Activated CD8-positive, alpha-beta memory T cell treated with anti-CD3 and anti-CD28 coated beads for 48 hours (primary cell): ENCODE measurements around the gene DOCK10.
"Not testable (repeated sequence)": the region's sequence is repeated elsewhere in the genome, so short reads cannot be mapped to it uniquely, and the experiment has no call there.

Experiments
- DNase-seq, 3 experiments: peaks; one replicate each; pipeline ENCODE4 v3.0.0-alpha.2; 2020; ENCODE audit warnings: low read depth in 2 of 3, low spot score in 2 of 3

DOCK10 gene

GRCh38 chr2:224951723-224952481, 90.4 kb downstream of the DOCK10 start:
- no peak for DNase-seq

DNA sequence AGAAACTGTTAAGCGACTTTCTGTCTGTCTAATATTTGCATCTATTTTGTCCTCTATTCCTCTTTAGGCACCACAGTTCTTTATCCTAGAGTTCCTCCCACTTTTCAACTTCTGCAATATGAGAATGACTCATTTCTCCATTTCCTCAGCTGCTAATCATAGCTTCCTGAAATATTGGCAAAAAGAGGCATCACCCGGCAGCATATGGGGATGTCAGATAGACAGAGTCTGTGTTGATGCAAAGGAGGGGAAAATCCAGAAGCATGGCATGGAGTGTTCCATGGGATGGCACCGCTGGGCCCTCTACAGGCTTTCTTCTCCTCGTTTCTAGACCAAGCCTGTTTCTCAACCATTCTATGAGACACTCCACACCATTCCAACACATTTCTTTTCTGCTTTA, 93.4 kb downstream of the DOCK10 start:
- no peak for DNase-seq

DNA sequence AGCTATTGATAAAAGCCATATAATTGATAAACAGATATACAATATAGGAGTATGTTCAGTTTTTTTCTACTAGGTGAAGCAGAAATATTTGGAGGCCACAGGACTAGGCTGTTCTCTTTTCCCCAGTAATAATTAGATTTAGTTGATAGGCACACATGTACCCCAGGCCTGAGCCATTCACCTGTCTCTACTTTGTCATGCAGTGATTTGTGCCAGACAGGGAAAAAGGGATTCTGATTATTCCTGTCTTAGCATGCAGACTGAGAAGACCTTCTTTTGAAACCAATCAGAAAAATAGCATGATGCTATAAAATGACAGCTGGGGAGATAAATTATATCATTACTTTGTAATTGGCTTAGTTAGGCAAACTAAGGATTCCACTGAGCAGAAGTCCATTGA, 94.3 kb downstream of the DOCK10 start:
- DNase-seq = no peak

DNA sequence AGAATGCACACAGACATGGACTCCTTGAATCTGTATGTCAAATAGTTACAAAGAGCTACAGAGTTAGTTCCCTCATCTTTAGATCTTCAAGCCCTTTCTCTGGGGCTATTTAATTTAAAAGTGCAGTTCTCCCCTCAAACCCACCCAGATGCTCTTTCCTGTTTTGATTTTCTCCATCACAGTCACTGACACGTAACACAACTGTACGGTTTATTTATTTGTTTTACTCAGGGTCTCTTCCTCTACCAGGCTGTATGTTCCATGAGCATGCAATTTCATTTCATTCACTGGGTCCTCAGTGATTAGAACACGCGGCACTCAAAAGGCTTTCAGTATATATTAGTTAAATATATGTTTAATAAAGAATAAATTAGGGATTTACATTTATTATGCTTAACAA, 94.7 kb downstream of the DOCK10 start:
- DNase-seq = no peak

GRCh38 chr2:224946895-224947294, 95.4 kb downstream of the DOCK10 start:
- DNase-seq = no peak

DNA sequence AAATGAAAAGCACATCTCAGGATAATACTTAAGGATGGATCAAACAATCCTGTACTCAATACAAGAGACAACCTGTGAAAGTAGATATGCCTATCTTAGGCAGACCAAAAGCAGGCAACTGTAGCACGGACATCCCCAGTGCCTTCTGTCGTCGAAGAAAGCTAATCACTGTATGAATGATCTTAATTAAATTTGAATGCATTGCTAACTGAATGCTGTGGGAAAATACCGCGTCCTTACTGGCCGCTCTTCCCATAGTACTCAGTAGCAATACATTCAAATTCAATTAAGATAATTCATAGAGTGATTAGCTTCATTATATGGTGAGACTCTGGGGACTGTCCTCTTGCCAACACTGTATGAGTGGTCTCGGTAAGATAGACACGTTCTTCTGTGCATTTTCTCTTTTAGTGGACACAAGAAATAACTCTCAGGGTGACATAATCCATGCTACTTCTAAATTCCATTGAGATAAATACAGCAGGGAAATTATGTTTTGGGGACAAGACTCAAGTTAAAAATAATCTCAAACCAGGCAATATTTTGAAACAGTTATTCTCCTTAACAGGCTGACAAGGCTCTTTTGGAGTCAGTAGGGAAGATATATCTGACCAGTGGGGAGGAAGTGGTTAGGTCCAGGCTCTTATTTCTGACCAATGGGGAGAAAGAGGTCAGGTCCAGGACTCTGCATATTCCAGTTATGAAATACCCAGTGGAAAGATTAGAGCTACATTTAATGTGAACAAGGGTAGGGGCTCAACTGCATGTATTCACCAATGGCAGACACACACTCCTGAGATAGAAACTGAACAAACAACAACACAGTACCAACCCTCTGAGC, 97.3 kb downstream of the DOCK10 start:
- no peak for DNase-seq

- not testable (repeated sequence) for DNase-seq
Measured at GRCh38 chr2:224943601-224944041, 98.6 kb downstream of the DOCK10 start.

DNA sequence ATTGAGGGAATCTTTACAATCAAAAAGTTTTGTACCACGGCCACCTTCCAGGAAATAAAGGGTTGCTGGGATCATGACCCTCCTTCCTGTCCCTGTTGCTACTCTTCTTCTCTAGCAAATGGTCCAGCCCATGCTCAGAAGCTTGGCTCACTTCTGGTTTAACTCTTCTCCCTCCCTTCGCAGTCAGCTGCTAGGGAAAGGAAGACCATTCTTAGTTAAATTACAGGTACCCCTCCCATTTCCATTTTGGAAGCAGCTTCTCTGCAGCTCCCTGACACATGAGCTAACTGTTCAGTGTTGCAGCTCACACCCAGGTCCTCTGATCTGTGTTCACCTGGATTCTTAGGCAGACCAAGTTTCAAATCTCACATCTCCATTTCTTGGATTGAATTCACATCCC, 100.3 kb downstream of the DOCK10 start:
- DNase-seq = no peak

DNA sequence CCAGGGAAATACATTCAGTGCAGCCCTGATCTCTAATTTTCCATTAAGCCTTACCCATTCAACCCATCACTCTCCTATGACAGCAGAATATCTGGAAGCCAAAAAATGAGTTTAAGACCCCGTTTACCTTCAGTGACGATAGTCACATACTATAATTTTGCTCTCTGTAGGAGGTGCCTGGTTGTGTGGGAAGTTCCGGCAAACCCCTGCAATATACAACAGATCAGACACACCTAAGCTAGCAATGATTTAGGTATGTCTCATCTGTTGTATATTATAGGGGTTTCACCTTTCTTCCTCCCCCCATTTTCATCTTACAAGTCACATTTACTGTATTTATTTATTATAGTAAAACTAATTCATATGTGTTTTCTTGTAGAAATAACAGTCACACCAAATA, 101.7 kb downstream of the DOCK10 start:
- no peak for DNase-seq

DNA sequence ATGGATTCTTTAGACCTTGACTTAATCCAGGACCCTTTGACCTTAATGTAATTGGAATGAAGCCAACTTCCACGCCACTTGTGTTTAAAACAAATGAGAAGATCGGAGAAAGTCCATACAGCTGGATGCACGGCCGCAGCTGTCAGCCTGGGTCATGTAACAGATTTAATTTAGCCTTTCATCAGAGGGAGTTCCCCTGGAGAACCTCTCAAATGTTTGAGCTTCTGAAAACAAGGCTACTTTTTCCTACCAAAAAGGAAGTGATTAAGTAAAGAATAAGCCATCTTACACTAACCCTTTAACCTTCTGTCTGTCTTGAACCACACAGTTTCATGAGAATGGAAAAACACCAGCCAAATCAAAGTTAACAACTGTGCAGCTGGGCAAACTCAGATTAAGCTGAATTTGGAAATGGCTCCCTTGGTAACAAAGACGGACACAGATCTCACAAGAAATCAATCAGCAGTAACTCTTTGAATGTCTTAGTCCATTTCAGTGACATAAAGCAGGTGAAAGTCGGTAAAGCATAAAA, 103.6 kb downstream of the DOCK10 start:
- DNase-seq = no peak

GRCh38 chr2:224937887-224938286, 104.4 kb downstream of the DOCK10 start:
- no peak for DNase-seq

GRCh38 chr2:224934526-224935188, 107.6 kb downstream of the DOCK10 start:
- no peak for DNase-seq

DNA sequence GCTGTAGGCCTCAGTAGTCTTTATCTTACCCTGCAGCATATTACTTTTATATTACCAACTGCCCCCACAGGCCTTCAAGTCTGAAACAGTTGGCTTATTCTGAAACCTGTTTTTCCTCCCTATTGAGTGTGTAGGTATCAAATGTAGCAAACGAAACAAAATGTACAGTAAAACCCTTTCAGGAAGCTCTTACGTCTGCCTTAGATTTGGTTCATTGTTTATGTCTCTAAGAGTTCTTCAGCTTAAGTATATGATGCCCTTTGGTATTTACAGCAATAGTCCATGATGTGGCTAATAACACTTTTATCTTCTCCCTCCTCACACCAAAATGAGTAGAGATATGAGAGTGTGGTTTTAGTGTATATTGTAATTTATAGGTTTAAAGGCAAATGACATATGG, 108.8 kb downstream of the DOCK10 start:
- no peak for DNase-seq

DNA sequence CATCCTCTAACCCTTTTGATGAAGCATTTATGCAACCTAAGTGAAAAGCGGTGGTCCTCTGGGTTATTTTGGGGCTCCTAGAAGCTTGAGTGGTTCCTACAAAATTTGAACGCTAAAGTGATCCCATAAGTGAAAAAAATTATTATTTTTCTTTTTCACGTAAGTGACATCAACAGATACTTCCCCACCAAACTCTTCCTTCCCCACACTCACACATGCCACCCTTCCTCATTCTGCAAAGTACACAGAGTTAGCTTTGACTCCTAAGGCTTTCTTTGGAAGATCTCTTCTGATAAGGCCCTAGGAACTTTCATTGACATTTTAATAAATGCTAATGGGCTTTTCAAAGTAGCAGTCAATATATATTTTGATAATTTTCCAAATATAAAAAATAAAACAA, 109.7 kb downstream of the DOCK10 start:
- DNase-seq = no peak

- DNase-seq = no peak
Measured at GRCh38 chr2:224931956-224932355, 110.3 kb downstream of the DOCK10 start.

DNA sequence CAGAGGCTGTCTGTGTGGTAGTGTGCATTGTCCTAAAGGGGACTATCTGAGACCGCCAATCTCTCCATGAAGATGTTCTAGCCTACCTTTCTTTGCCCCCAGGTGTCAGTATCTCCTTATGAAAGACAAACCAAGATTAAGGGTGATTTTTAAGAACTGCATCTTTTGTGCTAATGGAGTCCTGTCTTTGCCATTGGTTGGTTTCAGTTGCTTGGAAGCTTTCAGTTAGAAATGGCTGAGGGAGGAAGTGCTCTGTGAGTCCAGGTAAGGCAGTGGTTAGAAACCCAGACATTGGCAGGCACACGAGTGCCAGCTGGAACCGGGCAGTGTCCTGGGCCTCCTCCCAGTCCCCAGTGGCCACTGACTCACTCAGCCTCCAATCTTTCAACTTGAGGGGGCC, 111.3 kb downstream of the DOCK10 start:
- no peak for DNase-seq

GRCh38 chr2:224930124-224930523, 112.1 kb downstream of the DOCK10 start:
- DNase-seq = no peak

DNA sequence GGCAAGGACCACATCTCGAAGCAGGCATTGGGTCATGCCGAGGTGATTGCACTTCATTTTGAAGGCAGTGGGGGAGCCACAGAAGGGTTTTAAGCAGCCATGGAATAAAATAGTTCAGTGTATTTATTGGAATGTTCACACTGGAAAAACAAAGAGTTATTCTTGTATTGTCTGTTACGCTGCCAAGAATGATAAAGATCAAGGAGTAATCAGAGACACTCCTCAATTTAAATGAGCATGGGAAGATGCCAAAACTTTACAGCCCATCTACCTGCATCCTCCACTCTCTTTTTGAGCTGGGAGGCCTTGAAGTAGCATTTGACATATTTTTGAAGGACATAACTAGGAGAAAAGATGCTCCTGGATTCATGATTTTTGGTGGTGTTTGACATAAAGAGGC, 112.8 kb downstream of the DOCK10 start:
- no peak for DNase-seq

DNA sequence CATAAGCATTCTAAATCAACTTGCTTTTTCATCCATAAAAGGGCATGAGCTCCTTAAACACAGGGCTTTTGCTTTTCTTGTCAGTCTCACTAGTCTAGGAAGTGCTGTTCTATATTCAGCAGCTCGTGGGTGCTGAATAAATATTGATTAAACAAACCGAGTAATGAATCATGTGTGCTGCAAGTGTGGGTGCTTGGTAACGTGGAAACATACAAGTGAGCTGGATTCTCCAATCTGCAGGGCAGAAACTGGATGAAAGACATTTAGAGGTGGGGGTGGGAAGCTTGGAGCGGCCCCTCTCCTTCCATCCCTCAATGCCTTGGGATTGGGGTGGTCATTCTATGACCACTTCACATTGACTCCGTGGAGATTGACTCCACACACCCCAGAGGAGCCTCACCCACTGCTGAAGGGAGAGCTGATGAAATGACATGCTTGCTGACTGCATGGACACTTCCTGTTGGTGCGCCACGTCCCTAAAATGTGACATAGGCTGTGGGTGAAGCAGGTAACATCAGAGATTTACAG, 114.6 kb downstream of the DOCK10 start:
- DNase-seq = no peak

DNA sequence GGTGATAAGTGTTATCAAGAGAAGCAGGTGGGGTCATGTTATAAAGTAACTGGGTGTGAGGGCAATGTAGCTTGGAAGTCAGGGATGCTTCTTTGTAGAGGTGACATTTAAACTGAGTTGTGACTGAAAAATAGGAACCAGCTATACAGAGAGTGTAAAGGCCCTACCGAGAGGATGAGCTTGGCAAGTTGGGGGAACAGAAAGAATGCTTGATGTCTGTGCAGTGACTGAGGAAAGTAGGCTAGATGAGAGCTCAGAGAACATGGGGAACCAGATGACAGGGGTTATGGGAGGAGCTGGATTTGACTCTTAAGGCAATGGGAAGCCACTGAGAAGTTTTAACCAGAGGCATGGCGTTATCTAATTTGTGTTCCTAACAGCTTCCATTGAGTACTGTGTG, 115.3 kb downstream of the DOCK10 start:
- DNase-seq = no peak

GRCh38 chr2:224925810-224926100, 116.5 kb downstream of the DOCK10 start:
- no peak for DNase-seq
